ENCODE data around the gene MSI2. TPM values are rescaled to one million over a fixed set of nuclear protein-coding genes. Genes with fewer than 3 reads are reported as not detected.

The MSI2 gene
- total RNA-seq, 1 donor from 2014 or later = 144 TPM

DNA sequence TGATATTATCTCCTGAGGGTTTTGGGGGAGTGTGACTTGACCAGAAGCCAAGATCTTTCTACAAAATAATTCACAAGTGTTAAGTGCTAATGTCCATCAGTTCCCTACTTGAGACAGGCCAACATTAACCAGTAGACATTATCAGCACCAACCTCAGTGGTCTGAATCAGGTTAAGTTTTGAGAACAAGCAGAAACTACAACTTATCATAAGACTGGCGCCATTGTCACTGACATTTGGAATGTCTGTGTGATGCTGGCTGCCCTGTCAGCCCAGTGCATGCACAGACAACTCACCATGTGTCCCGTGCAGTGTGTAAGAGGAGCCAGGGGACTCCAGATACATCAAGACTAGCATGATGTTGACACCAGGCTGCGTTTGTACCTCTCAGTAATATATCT lies 412.0 kb downstream of the MSI2 start:
- peaks cover 63% of the 10 kb centered on the region for H3K4me1 Mint-ChIP-seq
- H3K27ac Mint-ChIP-seq = peak overlapping the region; percentile 70
- H3K27me3 Mint-ChIP-seq (ENCODE audit: low read depth) = no peaks in the 10 kb centered on the region
- no peak overlapping the region for H3K4me3 Mint-ChIP-seq
- TF ChIP-seq, protein P1, sequence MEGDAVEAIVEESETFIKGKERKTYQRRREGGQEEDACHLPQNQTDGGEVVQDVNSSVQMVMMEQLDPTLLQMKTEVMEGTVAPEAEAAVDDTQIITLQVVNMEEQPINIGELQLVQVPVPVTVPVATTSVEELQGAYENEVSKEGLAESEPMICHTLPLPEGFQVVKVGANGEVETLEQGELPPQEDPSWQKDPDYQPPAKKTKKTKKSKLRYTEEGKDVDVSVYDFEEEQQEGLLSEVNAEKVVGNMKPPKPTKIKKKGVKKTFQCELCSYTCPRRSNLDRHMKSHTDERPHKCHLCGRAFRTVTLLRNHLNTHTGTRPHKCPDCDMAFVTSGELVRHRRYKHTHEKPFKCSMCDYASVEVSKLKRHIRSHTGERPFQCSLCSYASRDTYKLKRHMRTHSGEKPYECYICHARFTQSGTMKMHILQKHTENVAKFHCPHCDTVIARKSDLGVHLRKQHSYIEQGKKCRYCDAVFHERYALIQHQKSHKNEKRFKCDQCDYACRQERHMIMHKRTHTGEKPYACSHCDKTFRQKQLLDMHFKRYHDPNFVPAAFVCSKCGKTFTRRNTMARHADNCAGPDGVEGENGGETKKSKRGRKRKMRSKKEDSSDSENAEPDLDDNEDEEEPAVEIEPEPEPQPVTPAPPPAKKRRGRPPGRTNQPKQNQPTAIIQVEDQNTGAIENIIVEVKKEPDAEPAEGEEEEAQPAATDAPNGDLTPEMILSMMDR (IDR thresholded peaks at IDR 0.05; ENCODE audit: unreplicated experiment) = no peak
- H3K9me3 Mint-ChIP-seq = no peaks in the 10 kb centered on the region
- H3K36me3 Mint-ChIP-seq = peaks cover 3% of the 10 kb centered on the region
- DNase-seq (ENCODE audit: low spot score in 2 of 2, unreplicated experiment in 2 of 2) = peak in 1 of 2 experiments; percentile 27

DNA sequence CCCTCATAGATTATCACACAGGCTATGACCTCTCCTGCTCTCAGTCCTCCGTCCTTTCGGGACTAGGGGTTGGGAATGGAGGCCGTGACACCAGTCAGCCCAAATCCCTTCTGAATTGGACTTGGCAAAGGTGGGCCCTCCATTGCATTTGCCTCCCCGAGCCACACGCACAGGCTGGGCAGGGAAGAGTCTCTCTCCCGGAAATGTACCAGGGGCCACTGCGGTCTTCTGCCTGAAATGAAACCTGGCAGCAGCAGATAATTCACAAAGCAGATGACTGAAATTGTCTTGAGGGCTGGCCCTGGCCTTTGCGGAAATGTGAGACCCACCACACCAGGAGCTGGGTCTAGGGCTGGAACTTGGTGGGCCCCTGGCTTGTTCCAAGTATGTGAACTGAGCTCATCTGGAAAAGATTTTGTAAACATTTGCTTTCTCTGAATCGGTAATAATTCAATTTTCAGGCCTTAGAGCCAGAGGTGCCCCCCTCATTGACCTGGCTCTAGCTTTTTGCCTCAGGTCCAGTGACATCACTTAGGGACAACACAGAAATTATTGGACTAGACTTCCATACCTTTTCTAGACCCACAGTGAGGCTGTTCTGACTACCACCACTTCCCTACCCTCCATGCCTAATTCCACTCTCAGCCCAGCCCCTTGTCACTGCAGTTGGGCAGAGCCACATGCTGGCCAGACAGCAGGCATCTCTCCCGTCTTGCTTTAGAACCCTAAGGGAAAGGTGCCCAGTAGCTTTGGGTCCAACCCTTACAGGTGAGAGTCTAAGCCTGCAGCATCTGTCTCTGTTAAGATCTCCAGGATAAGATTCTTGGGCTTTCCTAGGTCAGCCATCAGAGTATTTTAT lies 413.6 kb downstream of the MSI2 start:
- Mint-ChIP-seq H3K27me3 (ENCODE audit: low read depth) (no peaks in the 10 kb centered on the region), H3K9me3 (no peaks in the 10 kb centered on the region), H3K4me3 (no peak overlapping the region), H3K4me1 (peaks cover 50% of the 10 kb centered on the region), H3K36me3 (peaks cover 3% of the 10 kb centered on the region), H3K27ac (peak overlapping the region; percentile 21)
- TF ChIP-seq, protein P1 (IDR thresholded peaks at IDR 0.05; ENCODE audit: unreplicated experiment) = no peak
- peak in 1 of 2 experiments; percentile 36 for DNase-seq (ENCODE audit: low spot score in 2 of 2, unreplicated experiment in 2 of 2)

DNA sequence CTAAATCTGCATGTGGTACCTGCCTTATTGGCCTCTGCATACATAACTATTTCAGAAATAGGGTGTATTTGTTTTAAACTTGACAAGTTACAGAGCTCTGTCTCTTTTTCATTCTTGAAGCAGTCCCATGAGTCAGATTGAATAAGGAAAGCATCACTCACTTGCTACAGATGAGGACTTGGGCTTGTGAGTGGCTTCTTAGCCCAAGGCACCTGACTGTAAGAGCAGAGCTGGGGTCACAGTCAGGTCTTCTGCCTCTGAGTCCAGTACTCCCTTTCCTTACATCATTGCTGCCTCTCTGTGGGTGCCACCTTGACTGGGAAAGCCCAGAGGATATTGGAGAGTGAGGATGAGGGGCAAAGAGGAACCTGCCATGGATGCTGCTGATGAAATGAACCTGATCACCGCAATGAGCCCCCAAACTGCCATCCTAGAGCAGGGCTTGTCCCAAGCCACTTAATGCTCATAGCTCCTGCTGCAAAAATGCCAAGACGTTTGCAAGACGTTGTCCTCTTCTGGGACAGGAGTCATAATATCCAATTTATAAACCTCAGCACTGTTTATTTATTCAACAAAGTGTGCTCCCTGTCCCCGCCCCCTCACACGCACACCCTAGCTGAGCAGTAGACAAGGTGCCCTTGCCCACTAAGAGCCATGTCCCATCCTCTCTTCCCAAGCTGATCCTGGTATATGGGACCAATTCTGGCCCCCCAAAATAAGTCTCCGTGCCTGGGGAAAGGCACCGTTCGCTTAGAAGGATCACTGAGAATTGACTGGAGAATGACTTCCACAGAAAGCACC lies 414.6 kb downstream of the MSI2 start:
- peaks cover 48% of the 10 kb centered on the region for H3K4me1 Mint-ChIP-seq
- TF ChIP-seq, protein P1 (IDR thresholded peaks at IDR 0.05; ENCODE audit: unreplicated experiment) = no peak
- no peak overlapping the region for H3K27ac Mint-ChIP-seq
- peak in 1 of 2 experiments; percentile 13 for DNase-seq (ENCODE audit: low spot score in 2 of 2, unreplicated experiment in 2 of 2)
- H3K9me3 Mint-ChIP-seq = no peaks in the 10 kb centered on the region
- H3K36me3 Mint-ChIP-seq = peaks cover 9% of the 10 kb centered on the region
- no peaks in the 10 kb centered on the region for H3K27me3 Mint-ChIP-seq (ENCODE audit: low read depth)
- no peak overlapping the region for H3K4me3 Mint-ChIP-seq

DNA sequence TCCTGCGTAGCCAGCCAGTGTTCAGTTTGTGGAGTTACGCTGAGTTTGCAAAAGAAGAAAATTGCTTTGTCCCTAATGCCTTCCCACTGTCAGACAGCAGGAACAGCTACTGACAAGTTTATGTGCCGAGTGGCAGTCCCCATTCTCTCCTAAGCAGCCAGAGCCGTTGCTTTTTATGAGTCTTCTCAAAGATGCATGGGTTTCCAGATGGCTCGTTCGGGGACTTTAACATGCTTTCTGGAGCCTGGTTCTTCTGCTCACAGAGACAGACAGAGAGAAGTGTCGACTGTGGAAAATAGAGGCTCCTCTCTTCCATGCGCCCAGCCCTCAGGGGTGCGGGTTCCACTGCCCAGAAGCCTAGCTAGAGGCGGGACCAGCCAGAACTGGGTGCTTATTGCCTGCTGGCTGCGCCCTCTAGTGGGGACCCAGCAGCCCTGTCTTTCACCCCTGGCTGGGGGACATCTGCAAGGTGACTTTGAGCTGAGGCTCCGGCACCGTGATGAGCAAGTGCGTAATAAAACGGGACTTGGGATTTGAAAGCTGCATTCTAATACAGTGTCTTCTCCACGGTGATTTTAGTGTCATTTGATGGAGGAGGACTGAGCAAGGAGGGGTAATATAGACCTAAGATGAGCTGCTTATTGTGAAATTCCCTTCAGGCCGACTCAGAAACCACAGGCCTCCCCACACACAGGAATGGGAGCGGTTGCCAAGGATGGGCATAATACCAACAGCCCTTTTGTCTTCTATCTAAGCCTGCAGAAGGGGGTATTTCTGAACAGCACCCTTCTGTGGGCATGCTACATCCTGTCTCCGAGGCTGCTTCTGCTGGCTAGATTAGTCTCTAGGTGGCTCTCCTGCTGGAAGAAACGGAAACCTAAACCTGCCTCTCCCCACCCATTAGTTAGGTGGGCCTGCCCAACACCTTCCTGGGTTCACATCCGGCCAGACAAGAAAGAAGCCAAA lies 415.6 kb downstream of the MSI2 start:
- Mint-ChIP-seq H3K36me3 (peaks cover 9% of the 10 kb centered on the region), H3K27me3 (ENCODE audit: low read depth) (no peaks in the 10 kb centered on the region), H3K4me1 (peaks cover 43% of the 10 kb centered on the region), H3K9me3 (no peaks in the 10 kb centered on the region), H3K4me3 (no peak overlapping the region), H3K27ac (peak overlapping the region; percentile 69)
- TF ChIP-seq, protein P1 (IDR thresholded peaks at IDR 0.05; ENCODE audit: unreplicated experiment) = peak; percentile 85
- DNase-seq (ENCODE audit: low spot score in 2 of 2, unreplicated experiment in 2 of 2) = peak in 1 of 2 experiments; percentile 68

DNA sequence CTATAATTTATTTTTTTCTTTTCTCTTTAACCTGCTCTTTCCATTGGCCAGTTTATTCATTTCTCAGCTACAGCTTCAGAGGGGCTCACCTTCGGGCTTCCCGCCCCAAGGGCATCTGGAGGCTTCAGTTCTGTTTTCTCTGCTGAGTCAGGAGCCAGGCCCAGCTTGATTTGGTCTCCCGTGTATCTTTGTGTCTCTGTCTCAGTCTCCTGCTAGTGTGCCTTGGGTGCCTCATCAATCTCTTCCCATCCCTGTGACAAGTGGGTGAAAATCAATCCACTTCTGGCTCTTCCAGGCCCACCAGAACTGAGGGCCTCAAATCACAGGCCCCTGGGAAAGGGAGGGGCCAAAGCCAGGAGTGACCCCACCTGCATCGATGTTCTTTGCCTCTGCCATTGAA lies 416.6 kb downstream of the MSI2 start:
- Mint-ChIP-seq H3K4me3 (no peak overlapping the region), H3K9me3 (no peaks in the 10 kb centered on the region), H3K27ac (peak overlapping the region; percentile 50), H3K4me1 (peaks cover 51% of the 10 kb centered on the region), H3K27me3 (ENCODE audit: low read depth) (no peaks in the 10 kb centered on the region), H3K36me3 (peaks cover 12% of the 10 kb centered on the region)
- peak in 1 of 2 experiments; percentile 37 for DNase-seq (ENCODE audit: low spot score in 2 of 2, unreplicated experiment in 2 of 2)
- TF ChIP-seq, protein P1 (IDR thresholded peaks at IDR 0.05; ENCODE audit: unreplicated experiment) = no peak

All from mesothelial cell of epicardium (in vitro differentiated cells).